ENCODE data around the gene RABL2B. TPM values are rescaled to one million over a fixed set of nuclear protein-coding genes. Genes with fewer than 3 reads are reported as not detected.

The RABL2B gene
- total and polyA plus RNA-seq, 12 donors, result 10.1 to 33.9 (median 17.7) TPM

DNA sequence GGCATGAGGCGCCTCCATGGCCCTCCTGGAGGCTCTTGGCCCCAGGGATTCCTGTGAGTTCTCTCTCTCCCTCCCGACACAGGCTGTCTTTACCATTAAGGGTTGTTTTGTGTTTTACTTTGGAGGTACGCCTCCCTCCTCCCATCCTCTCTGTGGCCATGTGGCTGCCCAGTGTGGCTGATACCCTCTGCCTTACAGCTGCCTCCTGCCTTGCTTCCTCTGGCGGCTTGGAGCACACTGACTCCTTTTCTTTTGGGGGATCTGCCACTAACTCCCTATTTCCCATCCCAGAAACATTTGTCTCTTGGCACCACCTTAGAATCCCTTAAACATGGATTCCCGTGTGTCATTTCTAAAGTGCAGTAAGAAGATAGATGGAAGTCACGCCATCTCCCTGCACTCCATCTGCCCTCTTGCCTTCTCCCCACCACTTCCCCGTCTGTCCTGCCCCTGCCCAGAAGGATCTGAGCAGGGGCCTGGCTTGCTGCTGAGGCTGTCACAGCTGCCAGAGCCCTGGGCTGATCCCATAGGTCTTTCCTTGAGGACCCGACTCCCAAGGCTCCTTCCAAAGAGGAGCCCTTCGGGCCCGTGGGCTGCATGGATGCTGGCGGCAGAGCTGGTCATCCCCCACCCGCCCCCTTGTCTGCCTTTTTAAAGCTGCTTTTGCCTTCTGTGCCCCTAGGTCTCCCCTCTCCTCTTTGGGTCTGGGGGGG lies 60.6 kb downstream of the RABL2B start:
- DNase-seq, result no peak
- Histone ChIP-seq H3K27me3 (peaks cover 8% of the 10 kb centered on the region), H3K36me3 (replicated peaks in 1 of 2) (peaks cover 0 to 7% of the 10 kb centered on the region in 2 donors), H3K9me3 (replicated peaks in 1 of 3) (no peaks in the 10 kb centered on the region), H3K4me1 (replicated peaks in 1 of 2) (no peaks in the 10 kb centered on the region), H3K4me3 (no peak overlapping the region), H3K27ac (no peak overlapping the region)
- TF ChIP-seq POLR2A (IDR thresholded peaks at IDR 0.05), result no peak
- TF ChIP-seq, protein P1, sequence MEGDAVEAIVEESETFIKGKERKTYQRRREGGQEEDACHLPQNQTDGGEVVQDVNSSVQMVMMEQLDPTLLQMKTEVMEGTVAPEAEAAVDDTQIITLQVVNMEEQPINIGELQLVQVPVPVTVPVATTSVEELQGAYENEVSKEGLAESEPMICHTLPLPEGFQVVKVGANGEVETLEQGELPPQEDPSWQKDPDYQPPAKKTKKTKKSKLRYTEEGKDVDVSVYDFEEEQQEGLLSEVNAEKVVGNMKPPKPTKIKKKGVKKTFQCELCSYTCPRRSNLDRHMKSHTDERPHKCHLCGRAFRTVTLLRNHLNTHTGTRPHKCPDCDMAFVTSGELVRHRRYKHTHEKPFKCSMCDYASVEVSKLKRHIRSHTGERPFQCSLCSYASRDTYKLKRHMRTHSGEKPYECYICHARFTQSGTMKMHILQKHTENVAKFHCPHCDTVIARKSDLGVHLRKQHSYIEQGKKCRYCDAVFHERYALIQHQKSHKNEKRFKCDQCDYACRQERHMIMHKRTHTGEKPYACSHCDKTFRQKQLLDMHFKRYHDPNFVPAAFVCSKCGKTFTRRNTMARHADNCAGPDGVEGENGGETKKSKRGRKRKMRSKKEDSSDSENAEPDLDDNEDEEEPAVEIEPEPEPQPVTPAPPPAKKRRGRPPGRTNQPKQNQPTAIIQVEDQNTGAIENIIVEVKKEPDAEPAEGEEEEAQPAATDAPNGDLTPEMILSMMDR (IDR thresholded peaks at IDR 0.05), result no peak
- 81 to 91% (median 84%) methylated on average over 11 to 12 of the region's 12 CpGs for WGBS, 4 donors
- intact Hi-C loops (cut with DNase I), result no loop called here

DNA sequence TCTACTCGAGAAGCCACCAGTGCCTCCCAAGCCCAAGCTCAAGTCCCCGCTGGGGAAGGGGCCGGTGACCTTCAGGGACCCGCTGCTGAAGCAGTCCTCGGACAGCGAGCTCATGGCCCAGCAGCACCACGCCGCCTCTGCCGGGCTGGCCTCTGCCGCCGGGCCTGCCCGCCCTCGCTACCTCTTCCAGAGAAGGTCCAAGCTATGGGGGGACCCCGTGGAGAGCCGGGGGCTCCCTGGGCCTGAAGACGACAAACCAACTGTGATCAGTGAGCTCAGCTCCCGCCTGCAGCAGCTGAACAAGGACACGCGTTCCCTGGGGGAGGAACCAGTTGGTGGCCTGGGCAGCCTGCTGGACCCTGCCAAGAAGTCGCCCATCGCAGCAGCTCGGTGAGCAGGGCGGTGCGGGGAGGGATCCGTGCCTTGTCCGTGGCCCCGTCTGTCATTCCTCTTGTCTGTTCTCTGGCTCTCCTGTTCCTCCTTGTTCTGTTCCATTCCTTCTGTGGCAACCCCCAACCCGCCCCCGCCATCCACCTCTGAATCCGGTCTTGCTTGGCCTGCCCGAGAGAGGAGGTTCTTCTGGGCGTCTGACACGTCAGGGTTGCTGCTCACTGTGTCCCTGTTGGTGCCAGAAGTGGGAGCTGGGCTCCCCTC lies 61.3 kb downstream of the RABL2B start:
- intact Hi-C loops (cut with DNase I), result no loop called here
- Histone ChIP-seq H3K27me3 (peaks cover 8% of the 10 kb centered on the region), H3K4me1 (replicated peaks in 1 of 2) (no peaks in the 10 kb centered on the region)

DNA sequence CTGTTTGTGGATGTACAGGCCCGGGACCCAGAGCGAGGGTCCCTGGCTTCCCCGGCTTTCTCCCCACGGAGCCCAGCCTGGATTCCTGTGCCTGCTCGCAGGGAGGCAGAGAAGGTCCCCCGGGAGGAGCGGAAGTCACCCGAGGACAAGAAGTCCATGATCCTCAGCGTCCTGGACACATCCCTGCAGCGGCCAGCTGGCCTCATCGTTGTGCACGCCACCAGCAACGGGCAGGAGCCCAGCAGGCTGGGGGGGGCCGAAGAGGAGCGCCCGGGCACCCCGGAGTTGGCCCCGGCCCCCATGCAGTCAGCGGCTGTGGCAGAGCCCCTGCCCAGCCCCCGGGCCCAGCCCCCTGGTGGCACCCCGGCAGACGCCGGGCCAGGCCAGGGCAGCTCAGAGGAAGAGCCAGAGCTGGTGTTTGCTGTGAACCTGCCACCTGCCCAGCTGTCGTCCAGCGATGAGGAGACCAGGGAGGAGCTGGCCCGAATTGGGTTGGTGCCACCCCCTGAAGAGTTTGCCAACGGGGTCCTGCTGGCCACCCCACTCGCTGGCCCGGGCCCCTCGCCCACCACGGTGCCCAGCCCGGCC lies 62.1 kb downstream of the RABL2B start:
- no peak overlapping the region for H3K4me3 ChIP-seq
- peaks cover 0 to 7% of the 10 kb centered on the region in 2 donors for H3K36me3 ChIP-seq (replicated peaks in 1 of 2)
- intact Hi-C loops (cut with DNase I), result no loop called here
- 75 to 90% (median 81%) methylated on average over 7 to 32 of the region's 32 CpGs; no CpG with 5 or more reads in 1 of the 4 donors for WGBS, 4 donors
- no peak for DNase-seq
- H3K27ac ChIP-seq, result no peak overlapping the region
- peaks cover 8% of the 10 kb centered on the region for H3K27me3 ChIP-seq
- H3K4me1 ChIP-seq (replicated peaks in 1 of 2), result no peaks in the 10 kb centered on the region
- no peaks in the 10 kb centered on the region for H3K9me3 ChIP-seq (replicated peaks in 1 of 3)
- no peak for TF ChIP-seq POLR2A (IDR thresholded peaks at IDR 0.05)
- TF ChIP-seq, protein P1 (IDR thresholded peaks at IDR 0.05), result no peak

More for the DNA sequence above, 61.3 kb downstream of the RABL2B start:
- Histone ChIP-seq H3K27ac (no peak overlapping the region), H3K9me3 (replicated peaks in 1 of 3) (no peaks in the 10 kb centered on the region), H3K36me3 (replicated peaks in 1 of 2) (peaks cover 0 to 7% of the 10 kb centered on the region in 2 donors), H3K4me3 (no peak overlapping the region)
- no peak for TF ChIP-seq POLR2A (IDR thresholded peaks at IDR 0.05)
- TF ChIP-seq, protein P1 (IDR thresholded peaks at IDR 0.05), result no peak
- WGBS, 4 donors, result 85 to 94% (median 91%) methylated on average over 14 to 33 of the region's 33 CpGs
- no peak for DNase-seq

Data from adrenal gland (tissue), 12 donors.